ENCODE results near the gene RASGEF1B.

DNA sequence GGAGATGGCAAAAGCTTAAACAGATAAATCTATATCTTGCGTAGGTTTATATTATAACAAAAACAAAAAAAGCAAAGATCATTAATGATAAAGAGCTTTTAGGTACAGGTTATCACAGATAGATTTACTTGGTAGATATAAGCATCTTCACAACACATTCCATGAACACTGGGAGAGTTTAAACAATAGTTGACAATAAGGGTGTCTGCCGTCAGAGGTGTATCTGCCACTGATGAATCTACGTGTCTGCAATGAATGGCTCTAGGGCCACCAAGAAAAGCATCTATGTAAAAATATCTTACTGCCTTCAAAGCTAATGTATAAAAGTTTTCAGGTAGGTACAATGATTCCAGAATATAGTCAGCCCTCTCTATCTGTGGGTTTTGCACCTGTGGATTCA, 43.7 kb downstream of the RASGEF1B start:
- TF ChIP-seq POLR2A (IDR thresholded peaks at IDR 0.05; ENCODE audit: low read depth, low read length) = no peak
- TF ChIP-seq, protein P1, sequence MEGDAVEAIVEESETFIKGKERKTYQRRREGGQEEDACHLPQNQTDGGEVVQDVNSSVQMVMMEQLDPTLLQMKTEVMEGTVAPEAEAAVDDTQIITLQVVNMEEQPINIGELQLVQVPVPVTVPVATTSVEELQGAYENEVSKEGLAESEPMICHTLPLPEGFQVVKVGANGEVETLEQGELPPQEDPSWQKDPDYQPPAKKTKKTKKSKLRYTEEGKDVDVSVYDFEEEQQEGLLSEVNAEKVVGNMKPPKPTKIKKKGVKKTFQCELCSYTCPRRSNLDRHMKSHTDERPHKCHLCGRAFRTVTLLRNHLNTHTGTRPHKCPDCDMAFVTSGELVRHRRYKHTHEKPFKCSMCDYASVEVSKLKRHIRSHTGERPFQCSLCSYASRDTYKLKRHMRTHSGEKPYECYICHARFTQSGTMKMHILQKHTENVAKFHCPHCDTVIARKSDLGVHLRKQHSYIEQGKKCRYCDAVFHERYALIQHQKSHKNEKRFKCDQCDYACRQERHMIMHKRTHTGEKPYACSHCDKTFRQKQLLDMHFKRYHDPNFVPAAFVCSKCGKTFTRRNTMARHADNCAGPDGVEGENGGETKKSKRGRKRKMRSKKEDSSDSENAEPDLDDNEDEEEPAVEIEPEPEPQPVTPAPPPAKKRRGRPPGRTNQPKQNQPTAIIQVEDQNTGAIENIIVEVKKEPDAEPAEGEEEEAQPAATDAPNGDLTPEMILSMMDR (conservative IDR thresholded peaks at IDR 0.05; ENCODE audit: low read depth, low read length) = no peak
- no peak for TF ChIP-seq CHD1 (IDR thresholded peaks at IDR 0.05; ENCODE audit: low read depth, low read length)

Data from IMR-90 (cell line).